PC-3 (cell line): ENCODE data around the gene KCNQ1OT1. TPM values are rescaled to one million over a fixed set of nuclear protein-coding genes. Genes with fewer than 3 reads are reported as not detected.

Experiments used
- ATAC-seq: fragments of 200-7000 bp; cut with Tn5 transposase; 2 replicates; pipeline ENCODE4 v1.9.1; 2020; ENCODE audit warnings: mild to moderate bottlenecking, moderate library complexity
- BruUV-seq: library from RNA; stranded (reverse); fragments of 400-500 nt; replicated peaks from 2 replicates; lab custom pipeline; 2021; lab: Mats Ljungman, UMichigan
- CTCF ChIA-PET: fragments of 300-600 bp; sonication (Branson Sonifier 250); formaldehyde crosslinking; loops from one replicate; lab custom pipeline; 2022; ENCODE audit warnings: antibody characterized with exemption; lab: Charles Lee
- POLR2A ChIA-PET: fragments of 300-600 bp; sonication (Branson Sonifier 250); formaldehyde crosslinking; loops from one replicate; lab custom pipeline; 2022; ENCODE audit warnings: antibody characterized with exemption; ENCODE audit not compliant: unreplicated experiment; lab: Charles Lee
- DNase-seq: peaks from one replicate; pipeline ENCODE4 v3.0.0-alpha.2; 2015
- H2AFZ ChIP-seq: fragments of 300-600 bp; sonication (generic); 2 replicates; pipeline ENCODE4 v1.6.0; 2016; ENCODE audit warnings: antibody characterized with exemption, low read length
- H3F3A ChIP-seq: fragments of 300-600 bp; sonication (generic); one replicate; pipeline ENCODE4 v1.6.0; 2017; ENCODE audit warnings: antibody characterized with exemption, low read length, control low read depth, mild to moderate bottlenecking; ENCODE audit not compliant: unreplicated experiment
- H3K27ac ChIP-seq: fragments of 300-600 bp; sonication (generic); 2 replicates; pipeline ENCODE4 v1.5.1; 2016; ENCODE audit warnings: mild to moderate bottlenecking, low read length
- H3K27me3 ChIP-seq: fragments of 300-600 bp; sonication (generic); 2 replicates; pipeline ENCODE4 v1.6.1; 2016; ENCODE audit warnings: low read length, mixed read lengths
- H3K36me3 ChIP-seq: fragments of 300-600 bp; sonication (generic); 2 replicates; pipeline ENCODE4 v1.6.1; 2016; ENCODE audit warnings: low read depth, mixed run types, low read length, mixed read lengths
- H3K4me1 ChIP-seq: fragments of 300-600 bp; sonication (generic); 2 replicates; pipeline ENCODE4 v1.5.1; 2016; ENCODE audit warnings: low read length; ENCODE audit not compliant: insufficient read depth
- H3K4me2 ChIP-seq: fragments of 300-600 bp; sonication (generic); 2 replicates; pipeline ENCODE4 v1.6.0; 2016; ENCODE audit warnings: low read length
- H3K4me3 ChIP-seq: fragments of 300-600 bp; sonication (generic); 2 replicates; pipeline ENCODE4 v1.5.1; 2016; ENCODE audit warnings: mild to moderate bottlenecking, low read length, mixed read lengths
- H3K79me2 ChIP-seq: fragments of 300-600 bp; sonication (generic); 2 replicates; pipeline ENCODE4 v1.6.1; 2017; ENCODE audit warnings: low read length, mixed read lengths
- H3K9ac ChIP-seq: fragments of 300-600 bp; sonication (generic); 2 replicates; pipeline ENCODE4 v1.6.0; 2016; ENCODE audit warnings: mild to moderate bottlenecking, low read length
- H3K9me2 ChIP-seq: fragments of 300-600 bp; sonication (generic); replicated peaks from 2 replicates; pipeline ENCODE4 v1.6.1; 2016; ENCODE audit warnings: mixed run types, low read length, mixed read lengths
- H3K9me3 ChIP-seq: fragments of 300-600 bp; sonication (generic); 2 replicates; pipeline ENCODE4 v1.6.1; 2016; ENCODE audit warnings: low read length, mixed read lengths
- H4K20me1 ChIP-seq: fragments of 300-600 bp; sonication (generic); 2 replicates; pipeline ENCODE4 v1.6.1; 2016; ENCODE audit warnings: low read length, mixed read lengths
- EZH2 ChIP-seq: fragments of 300-600 bp; sonication (generic); IDR thresholded peaks from one replicate; pipeline ENCODE4 v1.6.1; 2017; ENCODE audit warnings: antibody characterized with exemption, mild to moderate bottlenecking, low read length; ENCODE audit not compliant: unreplicated experiment
- EZH2phosphoT487 ChIP-seq: fragments of 300-600 bp; sonication (generic); IDR thresholded peaks from 2 replicates; pipeline ENCODE4 v1.6.1; 2018; ENCODE audit warnings: mild to moderate bottlenecking, antibody characterized with exemption, low read length, borderline replicate concordance
- intact Hi-C: fragments of 100-400 bp; cut with micrococcal nuclease; formaldehyde crosslinking; loops from 2 replicates; pipeline ENCODE4 v1.9.0; 2023
- total RNA-seq: library from RNA; depleted of rRNA; stranded (reverse); fragments of >200 nt; gene quantifications from 2 replicates; pipeline ENCODE4 v1.2.3, GENCODE V29; 2014
- TF ChIP-seq, protein P1 (sequence below): fragments of 300-600 bp; sonication (generic); conservative IDR thresholded peaks from 2 replicates; pipeline ENCODE4 v1.5.1; 2017; ENCODE audit warnings: antibody characterized with exemption, low read depth, mild to moderate bottlenecking, low read length

The KCNQ1OT1 gene
- total RNA-seq, 1 experiment from 2014 or later: 1.5 TPM

DNA sequence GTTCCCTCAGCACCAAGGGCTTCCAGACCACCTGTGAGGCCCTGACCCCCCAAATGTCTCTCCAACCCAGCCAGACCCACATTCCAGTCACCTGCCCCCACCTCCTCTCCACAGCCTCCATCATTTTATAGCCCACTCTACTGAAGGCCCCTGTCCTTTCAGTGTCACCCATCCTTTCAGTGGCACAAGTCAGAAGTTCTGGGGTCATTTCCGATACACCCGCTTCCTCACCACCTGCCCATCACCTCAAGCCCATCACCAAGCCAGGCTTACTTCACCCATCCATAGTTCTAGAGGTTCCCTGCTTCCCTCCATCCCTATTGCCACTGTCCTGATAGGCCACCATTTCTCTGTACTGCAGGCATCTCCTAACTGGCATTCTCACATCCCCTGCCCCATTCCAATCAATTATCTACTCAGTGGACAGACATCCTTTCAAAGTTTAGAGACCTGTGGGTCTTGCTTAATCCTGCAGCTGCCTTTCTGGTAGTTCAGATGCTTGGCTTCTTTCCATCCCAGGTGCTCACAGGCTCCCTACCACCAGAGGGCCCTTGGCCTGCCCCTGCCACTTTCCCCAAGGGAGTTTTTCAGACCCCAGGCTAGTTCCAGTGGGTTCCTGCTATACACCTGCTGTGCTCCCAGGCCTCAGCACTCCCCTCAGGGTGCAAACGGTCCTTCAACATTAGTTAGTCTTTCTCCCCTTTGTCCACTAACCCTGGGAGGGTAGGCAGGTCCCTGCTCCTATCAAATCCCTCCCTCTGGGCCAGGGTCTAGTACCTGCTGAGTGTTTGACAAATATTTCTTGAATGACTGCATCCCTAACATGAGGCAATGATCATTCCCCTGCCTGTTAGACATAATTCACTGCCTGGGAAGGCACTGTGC is 7.6 kb downstream of the KCNQ1OT1 start:
- TF ChIP-seq EZH2 (no peak), EZH2phosphoT487 (no peak)
- TF ChIP-seq, protein P1, sequence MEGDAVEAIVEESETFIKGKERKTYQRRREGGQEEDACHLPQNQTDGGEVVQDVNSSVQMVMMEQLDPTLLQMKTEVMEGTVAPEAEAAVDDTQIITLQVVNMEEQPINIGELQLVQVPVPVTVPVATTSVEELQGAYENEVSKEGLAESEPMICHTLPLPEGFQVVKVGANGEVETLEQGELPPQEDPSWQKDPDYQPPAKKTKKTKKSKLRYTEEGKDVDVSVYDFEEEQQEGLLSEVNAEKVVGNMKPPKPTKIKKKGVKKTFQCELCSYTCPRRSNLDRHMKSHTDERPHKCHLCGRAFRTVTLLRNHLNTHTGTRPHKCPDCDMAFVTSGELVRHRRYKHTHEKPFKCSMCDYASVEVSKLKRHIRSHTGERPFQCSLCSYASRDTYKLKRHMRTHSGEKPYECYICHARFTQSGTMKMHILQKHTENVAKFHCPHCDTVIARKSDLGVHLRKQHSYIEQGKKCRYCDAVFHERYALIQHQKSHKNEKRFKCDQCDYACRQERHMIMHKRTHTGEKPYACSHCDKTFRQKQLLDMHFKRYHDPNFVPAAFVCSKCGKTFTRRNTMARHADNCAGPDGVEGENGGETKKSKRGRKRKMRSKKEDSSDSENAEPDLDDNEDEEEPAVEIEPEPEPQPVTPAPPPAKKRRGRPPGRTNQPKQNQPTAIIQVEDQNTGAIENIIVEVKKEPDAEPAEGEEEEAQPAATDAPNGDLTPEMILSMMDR: peak; percentile 62
- Histone ChIP-seq H3K9me3 (no peaks in the 10 kb centered on the region), H2AFZ (no peak overlapping the region), H3K4me2 (no peak overlapping the region), H3K4me1 (peaks cover 2% of the 10 kb centered on the region; the same call in 1 of the 2 replicates), H3F3A (no peaks in the 10 kb centered on the region), H3K9ac (no peak overlapping the region), H3K27me3 (no peaks in the 10 kb centered on the region), H3K79me2 (peaks cover 100% of the 10 kb centered on the region), H3K27ac (no peak overlapping the region), H3K36me3 (0 out of 2 replicates have a peak, but pooled peaks cover 3% of the 10 kb centered on the region), H3K4me3 (no peak overlapping the region), H4K20me1 (peaks cover 41% of the 10 kb centered on the region), H3K9me2 (no peaks in the 10 kb centered on the region)
- DNase-seq (peak; percentile 43), ATAC-seq (no peak)
- intact Hi-C loops: no loop called here
- no TSS peak for BruUV-seq
- ChIA-PET POLR2A (no interaction called here), CTCF (no interaction called here)

DNA sequence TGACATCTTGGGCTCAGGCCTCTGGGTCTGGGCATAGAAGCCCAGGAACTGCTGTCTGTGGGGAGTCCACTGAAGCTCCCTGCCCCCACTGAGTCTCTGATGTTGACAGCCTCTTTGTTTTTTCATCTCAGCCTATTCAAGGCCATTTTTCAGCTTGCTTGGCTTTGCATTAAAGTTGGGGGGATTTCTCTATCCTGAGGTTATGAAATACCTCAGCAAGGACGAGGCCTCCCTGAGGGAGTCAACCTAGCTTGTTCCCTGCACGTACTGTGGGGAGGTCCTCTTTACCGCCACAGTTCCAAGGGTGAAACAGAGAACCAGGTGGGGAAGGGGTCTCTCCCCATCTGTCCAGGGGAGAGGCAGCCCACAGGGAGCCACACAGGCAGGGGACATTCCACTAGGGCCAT is 8.4 kb downstream of the KCNQ1OT1 start:
- ATAC-seq: no peak
- intact Hi-C loops: no loop called here
- H4K20me1 ChIP-seq: peaks cover 38% of the 10 kb centered on the region
- H3K79me2 ChIP-seq: peaks cover 100% of the 10 kb centered on the region
- POLR2A ChIA-PET: no interaction called here
- H3K9me3 ChIP-seq: no peaks in the 10 kb centered on the region
- no TSS peak for BruUV-seq
- H3K4me2 ChIP-seq: no peak overlapping the region
- H3F3A ChIP-seq: no peaks in the 10 kb centered on the region
- H3K9ac ChIP-seq: no peak overlapping the region
- no peak for DNase-seq
- 0 out of 2 replicates have a peak, but pooled peaks cover 3% of the 10 kb centered on the region for H3K36me3 ChIP-seq
- CTCF ChIA-PET: no interaction called here
- no peaks in the 10 kb centered on the region for H3K4me1 ChIP-seq
- no peak overlapping the region for H3K27ac ChIP-seq
- H3K9me2 ChIP-seq: no peaks in the 10 kb centered on the region
- no peak overlapping the region for H2AFZ ChIP-seq
- TF ChIP-seq EZH2phosphoT487 (no peak), EZH2 (no peak)
- TF ChIP-seq, protein P1: no peak
- no peaks in the 10 kb centered on the region for H3K27me3 ChIP-seq
- no peak overlapping the region for H3K4me3 ChIP-seq
